HG03280 (cell line): ENCODE results near the gene TRIP10.

ENCODE experiments used
- ATAC-seq: cut with Tn5 transposase; IDR thresholded peaks from one replicate; pipeline ENCODE4 v1.9.1; 2021; ENCODE audit warnings: mild to moderate bottlenecking, moderate library complexity; ENCODE audit not compliant: unreplicated experiment

The TRIP10 gene

DNA sequence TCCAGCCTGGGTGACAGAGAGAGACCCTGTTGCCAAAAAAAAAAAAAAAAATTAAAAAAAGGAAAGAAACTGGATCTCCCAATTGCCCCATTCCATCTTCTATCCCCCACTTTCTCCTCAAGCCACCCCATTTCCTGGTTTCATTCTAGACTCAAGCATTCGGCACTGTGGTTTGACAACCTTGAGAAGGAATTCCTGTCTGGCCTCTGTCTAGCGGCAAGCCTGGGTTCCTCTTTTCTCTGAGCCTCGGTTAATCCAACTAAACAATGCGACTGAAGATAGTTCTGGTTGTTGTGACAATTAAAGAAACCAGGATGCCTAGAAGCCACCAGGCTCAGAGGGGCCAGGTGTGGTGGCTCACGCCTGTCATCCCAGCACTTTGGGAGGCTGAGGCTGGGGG lies 15.7 kb upstream of the TRIP10 start:
- ATAC-seq, result no peak

GRCh38 chr19:6724631-6725492 lies 14.6 kb upstream of the TRIP10 start:
- ATAC-seq, result no peak

GRCh38 chr19:6725513-6726231 lies 13.8 kb upstream of the TRIP10 start:
- no peak for ATAC-seq

DNA sequence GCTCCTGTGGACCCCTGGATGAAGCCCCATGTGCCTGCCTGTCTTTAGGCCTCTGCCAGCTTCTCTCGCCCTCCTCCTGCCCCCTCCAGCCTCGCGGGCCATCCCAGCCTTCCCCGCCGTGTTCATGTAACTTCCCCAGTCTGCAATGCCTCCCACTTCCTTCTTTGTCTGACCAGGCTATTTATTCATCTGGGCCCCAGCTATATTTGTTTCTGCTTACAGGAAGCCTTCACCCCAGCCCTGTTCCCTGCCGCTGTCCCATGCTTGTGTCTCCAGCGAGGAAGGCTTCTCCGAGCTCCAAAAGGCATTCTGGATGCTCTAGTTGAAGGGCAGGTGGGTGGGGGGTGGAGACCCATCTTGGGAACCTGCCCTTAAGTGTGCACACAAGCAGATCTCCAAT lies 11.1 kb upstream of the TRIP10 start:
- ATAC-seq, result no peak

DNA sequence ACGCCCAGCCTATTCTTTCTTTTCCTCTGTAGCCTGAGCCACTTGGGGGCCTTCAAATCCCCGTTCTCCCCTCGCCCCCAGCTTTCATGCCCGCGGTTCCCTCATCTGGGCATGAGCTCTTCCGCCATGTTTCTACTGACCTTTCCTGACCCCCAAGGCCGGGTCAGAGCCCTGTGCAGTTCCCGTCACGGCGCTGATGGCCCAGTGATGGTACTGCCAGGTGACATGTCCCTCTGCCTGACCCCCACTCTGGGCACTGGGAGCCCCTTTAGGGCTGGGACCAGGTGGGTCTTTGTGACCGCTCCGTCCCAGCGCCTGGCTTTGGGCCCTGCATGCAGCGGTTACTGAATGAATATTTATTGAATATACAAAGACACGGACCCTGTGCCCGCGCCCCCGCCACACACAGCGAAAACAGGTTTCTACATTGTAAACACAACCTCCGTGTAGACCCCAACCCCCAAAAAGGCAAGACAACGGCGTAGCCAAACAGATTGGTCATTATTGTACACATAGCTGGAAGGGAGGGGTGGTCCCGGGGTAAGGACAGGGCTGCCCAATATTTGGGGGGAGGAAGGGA lies 9.8 kb upstream of the TRIP10 start:
- ATAC-seq, result no peak

GRCh38 chr19:6730153-6730804 lies 9.2 kb upstream of the TRIP10 start:
- ATAC-seq, result no peak

DNA sequence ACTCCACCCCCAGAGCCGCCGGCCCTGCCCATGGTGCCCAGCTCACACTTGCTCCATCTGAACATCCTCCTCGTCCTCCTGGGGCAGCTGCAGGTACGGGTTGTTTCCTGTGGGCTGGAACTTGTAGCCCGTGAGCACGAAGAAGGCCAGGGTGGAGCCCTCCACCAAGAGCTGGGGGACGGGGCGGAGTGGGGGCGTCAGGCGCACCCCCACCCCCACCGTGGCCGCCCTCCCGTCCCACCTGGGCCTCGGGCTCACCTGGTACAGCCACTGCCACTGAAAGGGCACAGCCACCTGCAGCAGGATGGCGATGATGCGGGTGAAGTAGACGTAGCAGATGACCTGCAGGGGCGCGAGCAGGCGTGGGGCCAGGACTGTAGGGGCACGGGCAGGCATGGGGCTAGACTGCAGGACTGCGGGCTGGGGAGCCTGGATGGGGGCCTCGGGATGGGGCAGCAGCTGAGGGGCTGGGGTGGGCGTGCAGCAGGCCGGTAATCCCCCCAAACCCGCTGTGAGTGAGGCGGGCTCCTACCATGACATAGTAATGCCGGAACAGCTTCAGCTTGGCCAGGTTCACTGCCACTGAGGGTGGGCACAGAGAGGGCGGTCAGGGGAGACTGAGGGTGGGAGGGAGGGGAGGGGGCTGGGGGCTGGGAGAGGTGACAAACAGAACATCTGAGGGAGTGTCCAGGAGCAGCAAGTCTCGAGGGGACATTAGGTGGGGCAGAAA lies 8.4 kb upstream of the TRIP10 start:
- ATAC-seq, result no peak

DNA sequence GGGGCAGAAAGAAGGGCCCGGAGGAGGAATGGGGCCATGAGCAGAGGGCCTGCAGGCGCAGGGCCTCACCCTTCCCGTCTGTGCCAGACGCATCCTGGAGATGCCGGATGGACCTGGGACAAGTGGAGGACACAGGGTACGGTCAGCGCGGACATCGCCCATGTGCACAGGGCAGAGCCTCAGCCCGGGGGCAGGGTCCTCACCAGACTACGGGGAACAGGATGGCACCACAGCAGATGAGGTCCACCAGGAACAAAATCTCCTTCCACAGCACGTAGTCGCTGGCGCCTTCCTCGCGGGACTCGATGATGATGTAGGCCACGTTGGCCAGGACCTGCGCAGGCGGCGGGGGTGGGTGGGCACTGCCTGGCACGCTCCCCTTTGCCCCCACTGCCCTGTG lies 7.7 kb upstream of the TRIP10 start:
- ATAC-seq, result no peak

GRCh38 chr19:6732803-6733337 lies 6.6 kb upstream of the TRIP10 start:
- ATAC-seq, result no peak

DNA sequence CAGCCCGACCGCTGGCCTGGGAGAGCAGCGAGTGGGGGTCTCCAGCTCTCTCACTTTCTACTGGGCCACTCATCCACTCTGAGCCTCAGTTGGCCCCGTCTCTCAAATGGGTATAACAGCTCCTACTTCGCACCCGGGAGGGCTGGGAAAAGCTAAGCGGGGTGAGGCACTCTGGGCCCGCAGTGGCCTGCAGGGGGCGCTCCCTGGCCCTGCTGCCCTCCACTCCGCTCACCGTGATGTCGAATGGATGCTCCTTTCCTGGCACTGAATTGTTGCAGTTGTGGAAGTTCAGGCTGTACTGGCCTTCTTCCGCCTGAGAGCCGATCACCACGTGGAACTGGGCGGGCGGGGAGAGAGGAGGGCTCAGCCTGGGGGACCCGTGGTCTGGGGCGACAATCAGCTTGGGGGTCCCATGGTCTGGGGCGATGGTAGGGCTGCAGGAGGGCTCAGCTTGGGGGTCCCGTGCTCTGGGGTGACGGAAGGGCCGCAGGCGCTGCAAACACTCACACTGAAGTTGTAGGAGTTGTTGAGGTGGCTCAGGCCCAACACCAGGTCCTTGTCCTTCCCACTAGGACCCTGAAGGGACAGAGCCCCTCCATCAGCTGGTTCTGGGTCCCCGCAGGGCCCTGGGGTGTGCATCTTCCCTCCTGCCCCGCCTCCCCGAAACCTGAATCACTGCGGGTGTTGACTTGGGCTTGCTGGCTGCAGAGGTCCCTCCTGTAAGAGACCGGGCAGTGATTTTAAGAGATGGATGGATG lies 6.0 kb upstream of the TRIP10 start:
- no peak for ATAC-seq

DNA sequence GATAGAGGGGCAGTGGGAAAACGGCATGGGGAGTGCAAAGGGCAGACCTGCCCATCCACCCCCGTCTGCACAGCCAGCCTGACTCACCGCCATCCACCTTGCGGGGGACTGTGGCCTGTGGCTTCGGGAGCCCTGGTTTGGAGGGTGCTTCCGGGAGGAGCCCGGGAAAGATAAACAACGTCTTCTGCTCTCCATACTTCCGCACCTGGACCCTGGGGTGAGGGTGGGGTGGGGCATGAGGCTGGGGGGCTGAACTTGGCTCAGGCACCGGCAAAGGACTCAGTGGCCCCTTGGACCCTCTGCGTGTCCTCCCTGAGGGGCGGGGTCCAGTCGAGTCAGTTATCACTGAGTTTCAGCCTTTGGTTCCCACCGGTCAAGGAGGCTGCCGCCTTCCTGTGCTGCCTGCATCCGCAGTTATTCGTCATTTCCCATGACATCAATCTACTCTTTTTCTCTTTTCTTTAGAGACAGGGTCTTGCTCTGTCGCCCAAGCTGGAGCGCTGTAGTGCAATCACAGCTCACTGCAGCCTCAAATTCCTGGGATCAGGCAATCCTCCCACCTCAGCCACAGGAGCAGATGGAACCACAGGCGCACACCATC lies 5.3 kb upstream of the TRIP10 start:
- no peak for ATAC-seq

GRCh38 chr19:6735181-6735911 lies 4.1 kb upstream of the TRIP10 start:
- ATAC-seq, result no peak

DNA sequence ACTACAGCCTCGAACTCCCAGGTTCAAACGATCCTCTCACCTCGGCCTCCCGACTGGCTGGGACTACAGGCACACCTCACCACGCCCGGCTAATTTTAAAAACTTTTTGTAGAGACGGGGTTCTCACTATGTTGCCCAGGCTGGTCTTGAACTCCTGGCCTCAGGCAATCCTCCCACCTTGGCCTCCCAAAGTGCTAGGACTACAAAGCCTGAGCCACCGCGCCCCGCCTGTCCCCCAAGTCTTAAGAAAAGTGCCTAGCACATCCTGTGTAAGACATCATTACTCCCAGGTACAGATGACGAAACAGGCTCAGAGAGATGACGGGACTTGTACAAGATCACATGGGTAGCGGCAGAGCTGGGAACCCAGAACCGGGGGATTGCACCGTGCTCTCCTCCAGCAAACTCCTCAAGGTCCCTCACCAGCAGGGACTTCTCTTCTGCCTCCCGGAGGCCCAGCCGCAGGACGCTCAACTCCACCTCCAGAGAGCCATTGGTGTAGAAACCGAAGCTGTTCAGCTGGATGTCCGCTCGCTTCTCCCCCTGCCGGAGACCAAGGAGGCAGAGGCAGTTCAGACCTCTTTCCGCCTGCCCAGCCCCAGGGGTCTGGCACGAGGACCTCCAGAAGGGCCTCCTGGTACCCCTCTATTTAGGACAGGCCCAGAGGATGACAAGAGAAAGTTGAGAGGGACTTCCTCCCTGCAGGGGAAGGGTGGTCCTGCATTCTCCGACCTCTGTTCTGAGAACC lies 3.1 kb upstream of the TRIP10 start:
- ATAC-seq, result no peak

- ATAC-seq, result no peak
Measured at GRCh38 chr19:6736917-6737283, 2.6 kb upstream of the TRIP10 start.

DNA sequence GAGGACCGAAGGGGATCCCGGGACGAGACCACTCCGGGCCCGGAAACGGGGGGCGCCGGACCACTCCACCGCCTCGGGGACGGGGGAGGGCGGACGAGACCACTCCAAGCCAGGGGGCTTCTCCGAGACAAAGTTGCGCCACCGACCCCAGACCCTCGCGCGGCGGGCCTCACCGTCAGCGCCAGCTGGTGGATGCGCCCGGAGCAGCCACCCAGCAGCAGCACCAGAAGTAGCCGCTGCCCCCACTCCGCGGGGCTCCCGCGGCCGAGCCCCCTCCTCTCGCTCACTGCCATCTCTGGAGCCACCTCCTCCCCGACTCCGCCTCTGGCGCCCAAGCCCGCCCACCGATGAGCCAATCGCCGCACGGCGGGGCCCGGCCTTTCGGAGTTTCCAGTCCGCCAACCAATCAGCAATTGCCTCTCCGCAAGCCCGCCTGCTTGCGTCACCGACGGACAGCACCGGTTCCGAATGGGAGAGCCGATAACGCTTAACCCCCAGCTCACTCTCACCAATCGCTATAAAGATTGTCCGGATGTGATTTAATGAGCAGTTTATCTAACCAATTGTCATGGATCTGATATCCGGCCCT lies 2.1 kb upstream of the TRIP10 start, which contains the start of gene GPR108:
Gene GPR108, minus strand, starts transcription at position 297 of the 589 bp plus-strand sequence. Its CDS starts 4 bp downstream, at position 293.
- ATAC-seq, result peak; percentile 72

GRCh38 chr19:6737873-6738786 lies 1.4 kb upstream of the TRIP10 start:
- ATAC-seq, result peak; percentile 1
